GM19035 (cell line): ENCODE data around the gene RPUSD4.

Experiments
- ATAC-seq: cut with Tn5 transposase; IDR thresholded peaks from one replicate; pipeline ENCODE4 v1.9.1; 2021; ENCODE audit not compliant: unreplicated experiment

Gene RPUSD4

GRCh38 chr11:126182787-126183445, 28.5 kb downstream of the RPUSD4 start:
- no peak for ATAC-seq

DNA sequence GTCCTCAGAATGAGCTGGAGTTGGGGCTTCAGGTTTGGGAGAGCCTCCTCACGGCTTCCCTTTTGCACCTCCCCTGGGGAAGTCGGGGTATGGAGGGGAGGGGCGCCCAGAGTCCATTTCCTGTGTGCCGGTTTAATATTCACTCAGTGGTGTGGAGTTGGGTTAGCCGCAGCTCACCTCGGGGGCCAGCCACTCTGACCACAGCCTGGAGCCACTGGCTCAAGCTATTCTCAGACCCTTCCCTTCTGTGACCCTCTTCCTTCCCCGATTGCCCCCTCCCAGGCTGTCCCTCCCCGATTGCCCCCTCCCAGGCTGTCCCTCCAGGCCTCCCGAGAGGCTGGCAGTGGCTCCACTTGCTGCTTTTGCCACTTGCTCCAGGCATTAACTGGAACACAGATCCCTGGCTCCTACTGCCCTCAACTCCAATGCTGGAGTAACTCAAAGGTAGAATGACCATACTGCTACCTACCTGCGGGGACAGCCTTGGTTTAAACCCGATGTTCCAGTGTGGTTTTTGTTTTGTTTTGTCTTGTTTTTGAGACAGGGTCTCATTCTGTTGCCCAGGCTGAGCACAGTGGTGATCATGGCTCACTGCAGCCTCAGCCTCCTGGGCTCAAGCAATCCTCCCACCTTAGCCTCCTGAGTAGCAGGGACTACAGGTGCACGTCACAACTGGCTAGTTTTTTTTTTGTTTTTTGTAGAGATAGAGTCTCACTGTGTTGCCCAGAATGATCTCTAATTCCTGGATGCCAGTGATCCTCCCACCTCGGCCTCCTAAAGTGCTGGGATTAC, 29.3 kb downstream of the RPUSD4 start:
- peak; percentile 63 for ATAC-seq

GRCh38 chr11:126176853-126177470, 34.5 kb downstream of the RPUSD4 start:
- no peak for ATAC-seq

GRCh38 chr11:126175393-126175792, 36.1 kb downstream of the RPUSD4 start:
- no peak for ATAC-seq

GRCh38 chr11:126174816-126175215, 36.6 kb downstream of the RPUSD4 start:
- no peak for ATAC-seq

DNA sequence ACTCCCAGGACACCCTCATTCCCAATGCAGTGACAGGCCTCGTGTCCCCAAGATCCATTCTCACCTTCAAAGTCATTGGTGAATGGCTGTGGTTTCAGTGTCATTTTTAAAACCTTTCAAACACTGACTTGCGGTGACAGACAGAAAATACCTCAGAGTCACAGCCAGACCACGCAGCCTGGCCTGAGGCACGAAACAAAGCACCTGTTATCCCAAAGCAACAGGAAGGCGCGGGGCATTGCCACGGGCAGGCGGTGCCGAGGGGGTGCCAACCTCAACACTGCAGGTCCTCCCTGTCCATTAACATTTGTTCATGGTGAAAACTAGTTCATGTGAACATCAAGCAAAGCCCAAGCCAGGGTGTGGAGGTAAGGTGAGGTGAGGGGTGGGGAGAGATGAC, 38.2 kb downstream of the RPUSD4 start:
- no peak for ATAC-seq

- ATAC-seq: no peak
Measured at GRCh38 chr11:126172596-126173038, 38.8 kb downstream of the RPUSD4 start.

- no peak for ATAC-seq
Measured at GRCh38 chr11:126169291-126169690, 42.2 kb downstream of the RPUSD4 start.

DNA sequence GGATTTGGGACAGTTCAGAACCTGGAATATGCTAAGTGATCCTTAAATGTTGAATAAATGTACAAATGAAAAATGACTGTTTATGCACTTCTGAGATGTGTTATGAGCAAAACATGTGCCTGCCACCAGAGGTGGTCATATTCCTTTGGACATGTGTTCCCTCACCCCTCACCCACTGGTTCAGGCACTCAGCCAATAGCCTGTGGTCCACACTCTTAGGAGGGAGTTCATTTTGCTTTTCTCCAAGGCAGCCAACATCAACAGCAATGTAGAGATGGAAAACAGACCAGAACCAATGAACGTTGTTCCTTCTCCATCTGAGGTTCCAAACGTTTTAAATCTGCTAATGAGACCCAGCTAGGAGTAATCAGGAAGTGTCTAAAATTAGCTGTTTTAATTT, 44.0 kb downstream of the RPUSD4 start:
- ATAC-seq: no peak

GRCh38 chr11:126166413-126166812, 45.0 kb downstream of the RPUSD4 start:
- ATAC-seq: no peak

DNA sequence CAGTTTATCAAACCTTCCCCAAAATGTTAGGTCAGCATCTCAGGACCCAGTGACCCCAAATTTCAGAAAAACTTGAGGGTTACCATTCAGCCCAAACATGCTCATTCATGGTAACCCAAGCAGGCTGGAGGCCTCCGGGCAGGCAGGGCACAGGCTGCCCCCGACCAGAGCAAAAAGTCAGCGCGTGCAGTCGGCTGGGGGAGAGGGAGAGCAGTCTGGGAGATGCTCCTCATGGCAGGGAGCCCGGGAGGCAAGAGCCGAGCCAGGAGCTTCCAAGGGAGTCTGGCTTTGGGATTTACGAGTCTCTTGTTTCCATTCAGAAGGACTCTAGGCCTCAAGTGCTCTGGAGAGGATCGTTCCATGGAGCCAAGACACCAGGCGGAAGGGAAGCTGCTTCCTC, 45.7 kb downstream of the RPUSD4 start:
- ATAC-seq: no peak

- no peak for ATAC-seq
Measured at GRCh38 chr11:126165311-126165720, 46.1 kb downstream of the RPUSD4 start.

GRCh38 chr11:126164781-126165180, 46.7 kb downstream of the RPUSD4 start:
- ATAC-seq: no peak

DNA sequence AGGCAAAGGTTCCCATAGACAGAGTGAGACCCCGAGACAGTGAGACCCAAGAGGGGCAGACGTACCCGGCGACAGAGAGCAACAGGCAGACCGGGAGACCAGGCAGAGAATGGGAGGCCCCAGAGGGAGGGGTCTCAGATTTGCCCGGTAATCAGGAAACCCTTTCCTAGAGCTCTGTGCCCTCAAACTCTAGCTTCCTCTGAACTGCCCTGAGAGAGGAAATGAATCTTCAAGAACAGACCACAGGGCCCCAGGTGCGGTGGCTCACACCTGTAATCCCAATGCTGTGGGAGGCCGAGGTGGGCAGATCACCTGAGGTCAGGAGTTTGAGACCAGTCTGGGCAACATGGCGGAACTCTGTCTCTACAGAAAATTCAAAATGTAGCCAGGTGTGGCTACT, 47.7 kb downstream of the RPUSD4 start:
- ATAC-seq: no peak

- ATAC-seq: no peak
Measured at GRCh38 chr11:126163074-126163700, 48.3 kb downstream of the RPUSD4 start.

DNA sequence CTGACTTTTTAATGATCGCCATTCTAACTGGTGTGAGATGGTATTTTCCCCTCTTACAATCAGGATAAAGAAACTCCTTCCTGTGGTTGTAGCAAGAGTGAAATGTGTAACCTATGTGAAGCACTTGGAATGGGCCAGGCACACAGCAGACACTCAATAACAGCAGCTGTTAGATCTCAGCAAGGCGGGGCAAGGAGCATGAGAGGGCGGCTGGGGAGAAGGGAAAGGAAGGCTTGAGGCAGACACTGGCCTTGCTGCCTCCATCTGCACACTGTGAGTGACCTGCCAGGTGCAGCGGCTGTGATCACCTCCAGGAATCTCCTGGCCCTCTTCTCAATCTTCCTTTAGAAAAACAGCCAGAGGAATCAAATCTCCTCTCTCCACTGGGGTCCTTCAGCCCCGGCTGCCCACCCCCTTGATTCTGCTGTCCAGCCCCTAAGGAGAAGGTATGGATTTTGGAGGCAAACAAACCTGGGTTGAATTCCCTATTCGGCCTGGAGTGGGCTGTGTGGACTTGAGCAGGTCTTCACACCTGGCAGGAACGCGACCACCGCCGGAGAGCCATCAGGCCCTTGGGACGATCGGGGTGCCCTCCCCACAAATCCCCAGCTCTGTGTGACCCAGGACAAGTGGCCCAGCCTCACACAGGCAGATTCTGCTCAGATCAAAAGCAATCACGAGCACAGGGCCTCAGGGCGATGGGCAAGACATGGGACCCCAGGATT, 49.0 kb downstream of the RPUSD4 start:
- ATAC-seq: no peak

DNA sequence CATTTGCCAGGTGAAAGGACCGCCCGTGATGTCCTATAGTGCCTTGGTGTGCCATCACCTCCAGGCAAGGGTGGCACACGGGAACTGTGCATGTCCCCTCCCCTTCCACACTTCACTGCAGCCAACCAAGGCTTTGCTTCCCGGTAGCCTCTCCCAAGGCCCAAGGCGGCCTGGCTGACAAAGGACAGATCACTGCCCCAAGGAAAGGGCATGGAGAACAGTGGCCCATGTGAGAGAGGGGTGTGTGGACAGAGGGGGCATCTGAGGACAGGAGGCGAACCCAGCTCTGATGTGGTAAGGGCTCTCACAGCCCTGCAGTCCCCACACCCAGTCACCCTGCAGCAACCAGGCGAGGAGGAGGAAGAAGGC, 50.4 kb downstream of the RPUSD4 start:
- ATAC-seq: no peak

DNA sequence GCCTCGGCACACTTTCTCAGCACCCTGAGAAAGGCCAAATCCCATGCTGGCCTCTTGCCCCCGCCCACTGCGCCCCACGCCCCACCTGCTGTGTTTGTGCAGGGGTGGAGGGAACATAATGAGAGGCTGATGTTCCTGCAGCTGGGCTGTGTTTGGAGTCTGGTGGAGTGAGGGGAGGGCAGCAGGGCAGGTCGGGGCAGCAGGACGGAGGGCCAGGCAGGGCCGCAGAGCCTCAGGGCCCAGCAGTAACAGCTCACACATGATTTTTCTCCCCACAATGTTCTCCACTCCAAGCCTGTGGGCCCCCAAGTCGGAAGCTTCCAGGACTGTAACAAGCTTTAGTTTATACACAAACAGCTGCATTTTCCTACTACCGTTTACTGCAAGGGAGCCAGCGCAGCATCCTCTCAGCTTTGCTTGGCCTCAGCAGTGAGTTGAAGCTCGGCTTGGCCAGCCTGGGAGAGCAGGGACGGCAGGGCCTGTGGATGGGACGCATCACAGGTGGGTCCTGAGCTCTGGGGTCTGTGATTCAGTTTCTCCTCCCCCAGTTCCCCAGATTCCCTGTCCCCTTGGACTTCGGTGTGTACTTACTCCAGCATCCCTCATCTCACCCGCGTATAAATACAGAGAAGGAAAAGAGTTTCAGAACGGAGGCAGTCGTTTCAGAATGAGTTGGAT, 51.0 kb downstream of the RPUSD4 start:
- ATAC-seq: no peak

DNA sequence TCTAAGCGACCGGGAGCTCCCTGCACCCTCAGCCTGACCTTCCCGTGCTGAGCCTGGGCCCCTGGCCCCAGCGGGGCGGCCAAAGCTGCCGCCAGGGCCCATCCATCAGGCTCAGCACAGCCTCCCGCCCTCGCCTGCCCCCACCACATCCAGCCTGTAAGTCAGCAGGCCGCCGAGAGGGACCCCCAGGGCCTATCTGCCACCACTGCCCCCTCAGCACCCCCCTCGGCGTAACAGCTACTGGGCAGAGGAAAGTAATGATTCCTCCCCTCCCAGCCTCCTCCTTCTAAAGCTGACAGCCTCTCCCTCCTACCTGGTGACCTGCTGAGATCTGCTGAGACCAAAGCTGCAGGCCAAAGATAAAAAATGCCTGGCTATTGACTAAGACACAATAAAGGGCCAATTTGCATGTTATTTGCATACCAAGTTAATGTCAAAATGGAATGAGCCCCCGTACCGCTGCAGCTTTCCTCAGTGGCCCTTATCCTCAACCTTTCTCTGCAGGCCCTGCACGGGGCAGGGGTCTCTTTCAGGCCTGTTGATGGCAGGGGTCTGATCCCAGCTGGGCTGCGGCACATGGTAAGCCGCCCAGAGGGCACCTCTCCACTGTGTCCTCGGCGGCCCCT, 51.6 kb downstream of the RPUSD4 start:
- no peak for ATAC-seq
